ENCODE data around the gene BCL7A. TPM values are rescaled to one million over a fixed set of nuclear protein-coding genes. Genes with fewer than 3 reads are reported as not detected.

BCL7A gene
- total and polyA plus RNA-seq, 10 of the 15 experiments (the other 5 are each of a cell fraction or from before 2014, with no cell fraction given) = 0.37 to 17.2 (median 11.7) TPM

GRCh38 chr12:122102331-122102730 is 80.6 kb downstream of the BCL7A start (continued):
- no peak for TF ChIP-seq CREM (IDR thresholded peaks at IDR 0.05; ENCODE audit: low read depth)
- TF ChIP-seq CHD4 (IDR thresholded peaks at IDR 0.05) = no peak
- no peak for TF ChIP-seq DPF2 (IDR thresholded peaks at IDR 0.05)
- no peak for TF ChIP-seq MEF2B (IDR thresholded peaks at IDR 0.05; ENCODE audit: partially characterized antibody, poor library complexity, severe bottlenecking)
- no peak for TF ChIP-seq POLR2AphosphoS5 (IDR thresholded peaks at IDR 0.05; ENCODE audit: low read length)
- no peak for TF ChIP-seq EED (IDR thresholded peaks at IDR 0.05; ENCODE audit: low read depth)
- no peak for TF ChIP-seq E2F8 (IDR thresholded peaks at IDR 0.05; ENCODE audit: low read depth, partially characterized antibody)
- no peak for TF ChIP-seq RELA (IDR thresholded peaks at IDR 0.05; ENCODE audit: borderline replicate concordance, partially characterized antibody)
- TF ChIP-seq STAT1 (conservative IDR thresholded peaks at IDR 0.05) = no peak
- TF ChIP-seq NKRF (conservative IDR thresholded peaks at IDR 0.05) = no peak

Data from GM12878 (cell line).